DMS79 treated with DMSO at 0.1 percent for 48 hours (cell line): ENCODE data around the gene AIFM3.
"Not testable (repeated sequence)": the region's sequence is repeated elsewhere in the genome, so short reads cannot be mapped to it uniquely, and the experiment has no call there.

Experiments used
- DNase-seq: peaks from one replicate; lab custom pipeline; 2025; lab: John Stamatoyannopoulos, UW

AIFM3 gene

GRCh38 chr22:20957683-20958431 lies 9.2 kb upstream of the AIFM3 start:
- no peak for DNase-seq

- no peak for DNase-seq
Measured at GRCh38 chr22:20959578-20960461, 7.2 kb upstream of the AIFM3 start.

GRCh38 chr22:20960609-20961008 lies 6.4 kb upstream of the AIFM3 start:
- DNase-seq: no peak

GRCh38 chr22:20962491-20962945 lies 4.5 kb upstream of the AIFM3 start:
- DNase-seq: no peak

GRCh38 chr22:20963201-20964052 lies 3.6 kb upstream of the AIFM3 start:
- no peak for DNase-seq

- no peak for DNase-seq
Measured at GRCh38 chr22:20964090-20964798, 2.8 kb upstream of the AIFM3 start.

- no peak for DNase-seq
Measured at GRCh38 chr22:20964799-20965103, 2.3 kb upstream of the AIFM3 start.

- no peak for DNase-seq
Measured at GRCh38 chr22:20965104-20965887, 1.8 kb upstream of the AIFM3 start.

GRCh38 chr22:20965888-20966855 lies 883 bp upstream of the AIFM3 start:
- DNase-seq: no peak

GRCh38 chr22:20967697-20968211 lies 699 bp downstream of the AIFM3 start:
- DNase-seq: no peak

GRCh38 chr22:20968281-20968977 lies 1.4 kb downstream of the AIFM3 start:
- no peak for DNase-seq

GRCh38 chr22:20970939-20971657 lies 4.0 kb downstream of the AIFM3 start:
- DNase-seq: no peak

- DNase-seq: not testable (repeated sequence)
Measured at GRCh38 chr22:20972014-20972694, 5.1 kb downstream of the AIFM3 start.

GRCh38 chr22:20972933-20973577 lies 6.0 kb downstream of the AIFM3 start:
- no peak for DNase-seq

- DNase-seq: no peak
Measured at GRCh38 chr22:20973634-20974286, 6.7 kb downstream of the AIFM3 start.

GRCh38 chr22:20974336-20974955 lies 7.4 kb downstream of the AIFM3 start:
- DNase-seq: no peak
